HG03460 (cell line): ENCODE results near the gene TRMT1.

Source experiments
- ATAC-seq: cut with Tn5 transposase; IDR thresholded peaks from one replicate; pipeline ENCODE4 v1.9.1; 2021; ENCODE audit not compliant: unreplicated experiment

The TRMT1 gene

DNA sequence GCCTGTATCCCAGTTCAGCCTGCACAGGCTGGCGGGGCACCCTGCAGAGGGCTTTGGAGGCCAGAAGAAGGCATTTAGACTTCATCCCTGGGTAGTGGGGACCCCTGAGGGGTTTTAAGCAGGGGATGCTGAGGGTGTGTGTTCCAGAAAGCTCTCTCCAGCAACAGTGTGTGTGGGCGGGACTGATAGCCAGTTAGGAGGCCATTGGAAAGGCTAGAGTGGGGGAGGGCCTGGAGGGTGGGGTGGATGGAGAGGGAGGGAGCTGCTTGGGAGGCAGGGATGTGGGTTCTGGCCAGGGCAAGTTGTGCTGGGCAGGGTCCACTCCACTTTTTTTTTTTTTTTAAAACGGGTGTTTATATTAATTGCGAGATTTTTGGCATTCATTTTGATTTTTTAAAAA is 42.2 kb downstream of the TRMT1 start:
- no peak for ATAC-seq

DNA sequence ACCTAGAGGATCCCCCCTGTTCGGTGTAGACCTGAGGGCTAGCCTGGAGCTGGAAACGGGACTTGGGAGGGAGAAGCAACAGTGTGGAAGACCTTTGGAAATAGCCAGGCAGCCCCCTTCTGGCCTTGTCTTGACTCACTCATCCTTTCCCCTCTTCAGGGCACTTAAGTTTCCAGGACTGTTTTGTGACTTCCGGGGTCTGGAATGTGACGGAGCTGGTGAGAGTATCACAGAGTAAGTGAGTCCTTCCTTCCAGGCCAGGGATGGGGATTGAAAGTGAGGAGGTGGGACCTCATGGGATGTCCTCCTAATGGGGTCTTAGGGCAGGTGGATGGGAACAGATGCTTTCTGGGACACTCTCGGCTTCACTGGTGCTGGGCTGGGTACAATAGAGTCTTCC is 43.3 kb downstream of the TRMT1 start:
- no peak for ATAC-seq

DNA sequence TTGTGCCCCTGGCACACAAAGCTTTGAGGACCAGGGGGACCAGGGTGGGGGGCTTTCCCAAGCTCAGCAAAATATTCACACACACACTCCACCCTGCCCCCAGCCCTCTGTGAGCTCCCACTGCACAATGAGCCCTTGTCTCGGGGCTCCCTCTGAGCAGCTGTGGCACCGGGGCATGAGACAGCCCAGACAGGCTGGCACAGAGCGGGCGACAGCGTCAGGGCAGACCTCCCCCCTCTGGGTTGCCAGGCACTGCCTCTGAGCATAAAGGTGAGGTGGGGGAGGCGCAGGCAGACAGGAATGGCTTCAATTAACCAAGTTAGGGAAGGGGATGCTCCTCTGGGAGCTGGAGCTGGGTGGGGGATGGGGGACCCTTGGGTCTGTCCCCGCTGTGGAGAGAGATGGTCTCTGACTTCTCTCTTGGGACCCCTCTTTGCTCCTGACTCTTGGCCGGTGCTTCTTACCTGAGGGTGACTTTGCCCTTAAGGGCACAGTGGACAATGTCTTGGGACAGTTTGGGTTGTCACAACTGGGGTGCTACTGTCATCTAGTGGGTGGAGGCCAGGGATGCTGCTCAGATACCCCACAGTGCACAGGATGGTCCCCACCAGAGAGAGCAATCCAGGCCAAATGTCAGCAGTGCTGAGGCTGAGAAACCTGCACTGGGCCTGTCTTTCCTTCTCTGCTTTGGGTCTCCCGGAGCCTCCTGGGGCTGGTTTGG is 44.2 kb downstream of the TRMT1 start:
- no peak for ATAC-seq

DNA sequence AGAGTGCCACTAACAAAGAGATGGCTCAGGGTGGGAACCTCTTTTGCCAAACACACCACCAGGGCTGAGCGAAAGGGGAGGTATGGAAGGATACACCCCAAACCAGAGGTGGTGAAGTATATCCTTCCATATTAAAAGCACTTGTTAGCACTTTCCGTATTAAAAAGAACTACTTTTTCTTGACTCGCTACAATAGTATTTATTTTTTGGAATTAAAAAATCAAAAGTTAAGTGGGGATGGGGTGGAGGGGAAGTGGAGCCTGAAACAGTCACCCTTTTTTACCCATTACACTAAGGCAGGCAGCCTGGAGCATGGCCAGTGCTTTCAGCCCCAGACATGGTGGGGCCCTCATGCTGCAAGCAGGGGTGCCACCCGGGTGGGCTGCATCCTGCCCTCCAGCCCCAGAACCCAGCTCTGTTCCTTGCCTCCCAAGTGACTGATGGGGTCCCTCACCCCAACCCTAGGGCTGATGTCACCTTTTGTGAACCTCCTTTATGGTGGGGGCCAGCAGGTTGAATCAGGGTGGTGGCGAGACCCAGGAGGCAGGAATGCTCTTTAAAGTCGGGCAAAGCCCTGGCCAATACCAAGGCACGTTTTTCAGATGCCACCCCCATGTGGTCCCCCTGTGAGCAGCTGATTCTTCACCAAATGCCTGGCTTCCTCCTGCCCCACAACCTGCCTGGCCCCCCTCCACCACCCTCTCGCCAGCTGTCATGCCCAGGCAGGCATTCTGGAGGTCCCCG is 44.9 kb downstream of the TRMT1 start:
- ATAC-seq = no peak

DNA sequence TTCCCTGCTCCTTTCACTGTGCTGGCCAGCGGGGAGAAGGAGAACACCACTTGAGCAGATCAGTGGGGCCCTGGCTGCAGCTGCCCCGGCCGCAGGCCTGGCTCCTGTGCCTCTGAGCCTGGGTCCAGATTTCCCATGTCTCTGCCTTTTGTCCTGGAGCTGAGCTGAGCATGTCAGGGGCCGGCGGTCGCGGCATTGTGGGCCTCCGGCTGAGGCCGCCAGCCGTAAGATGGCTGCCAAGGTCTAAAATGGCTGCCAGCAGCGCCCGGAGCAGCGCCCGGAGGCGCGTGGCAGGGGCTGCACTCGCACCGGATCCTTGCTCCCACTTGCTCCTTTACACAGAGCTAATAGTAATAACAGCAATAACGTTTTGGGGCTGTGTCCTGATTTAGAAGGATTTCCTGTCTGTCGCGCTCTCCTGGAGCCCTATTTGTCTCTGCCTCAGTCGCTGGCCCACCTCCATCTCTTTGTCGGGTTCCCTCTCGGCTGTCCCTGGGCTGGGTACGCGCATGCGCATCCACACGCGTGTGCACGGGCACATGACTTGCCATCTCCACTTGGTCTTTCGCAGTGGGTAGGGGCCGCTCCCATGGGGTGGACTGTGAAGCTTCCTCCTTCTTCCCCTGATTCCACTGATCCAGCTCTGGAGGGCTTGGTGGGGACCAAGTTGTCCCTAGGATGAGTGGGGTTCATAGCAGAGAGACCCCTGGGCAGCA is 46.0 kb downstream of the TRMT1 start:
- no peak for ATAC-seq

DNA sequence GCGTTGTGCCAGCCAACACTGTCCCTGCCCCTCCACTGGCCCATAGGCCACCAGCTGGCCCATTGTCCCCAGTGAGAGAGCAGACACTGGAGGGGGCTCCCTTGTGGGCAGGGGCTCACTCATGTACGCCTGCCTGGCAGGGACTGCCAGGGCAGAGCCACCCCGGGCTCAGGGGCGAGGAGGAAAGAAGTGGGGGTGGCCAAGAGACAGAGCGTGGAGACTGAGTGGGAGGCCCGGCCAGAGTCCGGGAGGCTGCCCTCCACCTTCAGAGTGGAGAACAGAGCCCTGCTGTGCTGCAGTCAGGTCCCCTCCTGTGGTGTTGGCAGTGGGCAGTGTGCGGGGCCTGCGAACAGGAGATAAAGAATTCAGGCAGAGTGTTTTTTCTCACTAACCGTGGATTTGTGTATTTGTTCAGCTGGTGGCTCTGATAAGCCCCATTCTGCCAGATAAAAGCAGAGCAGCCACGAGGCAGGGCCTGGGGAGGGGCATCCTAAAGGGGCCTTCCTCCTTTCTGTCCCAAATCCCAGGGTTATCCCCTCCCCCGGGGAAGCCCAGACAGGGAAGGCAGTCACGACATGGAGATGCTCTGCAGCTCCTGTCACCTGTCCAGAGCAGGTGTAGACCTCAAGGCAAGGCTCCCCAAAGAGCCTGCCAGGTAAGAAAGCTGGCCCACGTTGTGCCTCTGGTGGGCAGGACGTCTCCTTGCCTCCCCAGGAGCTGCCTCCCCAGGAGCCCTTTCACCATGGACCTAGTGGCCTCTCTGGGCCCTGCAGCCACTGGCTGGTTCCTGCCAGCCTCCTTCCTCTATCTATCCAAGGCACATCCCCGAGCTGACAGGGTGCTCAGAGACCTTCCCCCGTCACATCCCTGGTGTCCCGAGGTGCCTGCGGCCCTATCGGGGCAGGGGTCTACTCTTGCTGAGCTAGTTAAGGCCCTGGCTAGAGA is 46.9 kb downstream of the TRMT1 start:
- no peak for ATAC-seq

DNA sequence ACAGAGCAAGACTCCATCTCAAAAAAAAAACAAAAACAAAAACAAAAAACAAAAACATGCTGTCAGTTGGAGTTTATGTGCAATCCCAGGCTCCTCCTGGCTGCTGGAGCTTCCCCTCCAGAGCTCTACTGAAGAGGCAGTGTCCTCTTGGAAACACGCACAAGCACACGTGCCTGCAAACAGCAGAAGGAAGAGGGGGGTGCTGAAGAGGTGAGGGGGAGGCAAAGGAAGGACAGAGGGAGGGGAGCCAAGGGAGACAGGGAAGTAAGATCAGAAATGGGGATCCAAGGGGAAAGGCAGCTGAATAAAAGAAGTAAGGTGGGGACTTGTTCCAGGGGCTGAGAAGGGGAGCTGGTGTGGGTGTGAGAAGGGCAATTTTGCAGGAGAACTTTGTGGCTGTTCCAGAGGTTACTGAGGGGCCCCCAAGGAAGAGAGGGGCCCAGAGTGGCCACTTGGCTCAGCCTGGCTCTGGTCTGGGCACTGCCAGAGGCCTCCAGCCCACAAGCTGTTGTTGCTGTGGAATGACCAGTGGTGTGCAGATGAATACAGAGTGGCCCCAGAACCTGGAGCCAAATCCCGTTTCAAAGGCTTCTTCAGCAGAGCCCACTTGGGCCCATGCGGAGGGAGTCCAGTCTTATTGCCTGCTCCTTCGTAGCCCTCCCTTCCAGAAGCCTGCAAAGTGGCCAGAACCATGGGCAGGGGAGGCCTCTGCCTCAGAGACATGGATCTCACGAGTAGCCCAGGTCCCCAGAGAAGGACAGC is 48.3 kb downstream of the TRMT1 start:
- no peak for ATAC-seq

DNA sequence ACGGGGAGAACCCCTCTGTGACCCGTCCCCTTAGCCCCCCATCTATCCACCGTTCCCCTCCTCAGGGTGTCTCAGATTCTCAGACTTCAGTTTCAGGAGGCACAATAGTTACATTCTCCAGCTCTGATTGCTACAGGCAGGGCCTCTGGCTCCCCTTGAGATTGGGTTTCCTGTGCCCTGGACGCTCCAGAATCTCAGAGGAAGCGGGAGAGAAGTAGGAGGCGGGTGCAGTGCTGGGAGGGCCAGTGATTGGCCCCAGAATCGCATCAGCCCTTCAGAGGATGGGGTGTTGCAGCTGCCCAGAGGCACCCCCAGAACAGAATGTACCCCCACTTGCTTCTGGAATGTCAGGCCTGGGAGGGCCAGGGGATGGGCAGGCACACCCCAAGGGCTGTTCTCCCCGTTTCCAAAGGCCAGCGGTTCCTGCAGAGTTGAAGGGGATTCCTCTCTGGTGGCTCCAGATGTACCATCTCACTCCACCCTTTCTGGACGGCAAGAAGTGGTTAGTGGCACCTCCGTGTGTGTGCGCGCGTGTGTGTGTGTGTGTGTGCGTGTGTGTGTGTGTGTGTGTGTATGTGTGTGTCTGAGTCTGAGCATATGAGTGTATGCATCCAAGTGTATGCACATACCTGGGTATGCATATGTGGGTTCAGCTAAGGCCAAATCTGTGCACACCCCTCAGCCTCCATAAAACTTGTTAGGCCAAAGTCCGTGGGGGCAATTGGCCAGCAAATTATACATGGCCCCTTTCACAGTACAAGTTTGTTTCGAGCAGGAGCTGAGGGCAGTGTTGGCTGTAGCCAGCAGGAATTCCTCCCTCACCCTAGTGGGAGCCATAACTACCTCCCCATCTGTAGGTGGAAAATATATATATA is 49.4 kb downstream of the TRMT1 start:
- no peak for ATAC-seq

DNA sequence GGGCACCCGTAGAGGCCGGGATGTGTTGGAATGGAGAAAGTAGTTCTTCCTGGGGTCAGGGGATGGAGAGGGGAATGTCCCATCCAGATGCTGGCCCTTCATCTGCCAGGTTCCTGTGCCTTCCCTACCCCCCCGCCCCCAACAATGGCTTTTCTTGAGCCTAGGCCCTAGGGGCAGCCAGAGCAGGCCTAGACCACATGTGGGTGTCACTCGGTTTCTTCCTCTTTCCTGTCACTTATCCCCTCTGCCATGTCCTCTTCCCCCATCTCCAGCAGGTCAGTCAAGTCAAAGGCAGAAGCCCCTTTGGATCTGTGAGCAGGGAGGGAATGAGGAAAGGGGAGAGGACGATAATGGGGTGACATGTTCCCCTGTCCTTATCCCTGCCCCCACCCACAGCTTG is 50.3 kb downstream of the TRMT1 start:
- ATAC-seq = no peak

DNA sequence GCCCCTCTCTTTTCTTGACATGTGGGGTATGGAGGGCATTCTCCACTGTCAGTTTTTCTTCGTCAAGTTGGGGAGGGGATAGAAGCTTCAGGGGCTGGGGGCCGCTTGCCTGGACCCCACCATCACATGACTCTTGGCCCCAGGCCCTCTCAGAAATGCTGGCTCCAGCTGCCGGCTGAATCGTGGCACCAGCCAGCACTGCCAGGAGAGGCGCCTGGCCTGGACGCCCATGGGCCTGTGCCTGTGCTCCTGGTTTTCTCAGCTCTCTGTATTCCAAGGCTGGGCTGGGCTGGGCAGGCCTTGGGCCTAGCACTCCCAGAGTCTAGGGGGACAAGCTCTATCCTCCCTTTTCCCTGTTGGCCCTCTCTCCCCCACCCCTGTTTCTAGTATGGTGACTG is 52.4 kb downstream of the TRMT1 start:
- ATAC-seq = no peak

DNA sequence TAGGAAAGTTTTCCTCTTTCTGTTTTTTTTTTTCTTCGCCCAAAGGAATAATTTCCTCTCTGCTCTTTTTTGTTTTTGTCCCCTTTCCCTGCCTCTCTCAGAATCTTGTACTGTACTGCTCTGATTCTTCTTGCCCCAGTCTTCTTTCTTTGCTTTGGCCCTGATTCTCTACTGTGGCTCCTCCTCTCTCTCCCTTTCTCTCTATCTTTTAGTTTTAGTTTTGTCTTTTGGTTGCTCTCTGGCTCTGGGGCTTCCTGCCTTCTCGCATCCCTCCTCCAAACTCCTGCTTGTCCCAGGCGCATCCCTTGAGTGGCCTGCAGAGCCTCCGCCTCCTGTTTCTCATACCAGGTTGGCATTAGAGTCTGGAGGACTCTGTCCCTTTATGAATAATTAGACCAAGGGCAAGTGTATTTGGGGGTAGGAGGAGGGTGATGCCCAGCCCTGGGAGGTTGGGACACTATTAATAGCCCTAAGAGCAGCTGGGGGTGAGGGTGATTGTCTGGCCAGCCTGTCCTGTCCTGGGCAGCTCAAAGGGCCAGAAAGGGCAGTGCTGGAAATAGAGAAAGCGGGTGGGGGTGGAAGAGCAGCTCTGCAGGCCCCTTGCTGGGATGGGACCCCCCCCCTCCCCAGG is 53.0 kb downstream of the TRMT1 start:
- no peak for ATAC-seq

DNA sequence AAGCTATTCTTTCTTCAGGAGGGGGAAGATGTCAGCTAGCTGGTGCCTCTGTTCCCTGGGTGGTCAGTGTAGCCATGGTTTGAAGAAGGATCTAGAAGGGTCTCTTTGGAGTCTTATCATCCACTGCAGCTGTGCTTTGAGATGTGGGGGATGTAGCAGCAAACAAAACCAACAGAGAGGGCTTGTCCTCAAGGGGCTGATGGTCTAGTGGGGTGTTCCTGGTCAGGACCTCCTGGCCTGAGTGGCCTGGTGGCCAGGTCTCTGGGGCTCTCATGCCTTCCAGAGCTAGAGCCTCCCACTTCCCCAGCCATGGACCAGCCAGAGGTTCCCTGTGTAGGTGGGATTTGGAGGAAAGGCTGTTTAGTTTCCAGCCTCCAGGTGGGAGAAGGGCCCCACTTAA is 54.2 kb downstream of the TRMT1 start:
- no peak for ATAC-seq

DNA sequence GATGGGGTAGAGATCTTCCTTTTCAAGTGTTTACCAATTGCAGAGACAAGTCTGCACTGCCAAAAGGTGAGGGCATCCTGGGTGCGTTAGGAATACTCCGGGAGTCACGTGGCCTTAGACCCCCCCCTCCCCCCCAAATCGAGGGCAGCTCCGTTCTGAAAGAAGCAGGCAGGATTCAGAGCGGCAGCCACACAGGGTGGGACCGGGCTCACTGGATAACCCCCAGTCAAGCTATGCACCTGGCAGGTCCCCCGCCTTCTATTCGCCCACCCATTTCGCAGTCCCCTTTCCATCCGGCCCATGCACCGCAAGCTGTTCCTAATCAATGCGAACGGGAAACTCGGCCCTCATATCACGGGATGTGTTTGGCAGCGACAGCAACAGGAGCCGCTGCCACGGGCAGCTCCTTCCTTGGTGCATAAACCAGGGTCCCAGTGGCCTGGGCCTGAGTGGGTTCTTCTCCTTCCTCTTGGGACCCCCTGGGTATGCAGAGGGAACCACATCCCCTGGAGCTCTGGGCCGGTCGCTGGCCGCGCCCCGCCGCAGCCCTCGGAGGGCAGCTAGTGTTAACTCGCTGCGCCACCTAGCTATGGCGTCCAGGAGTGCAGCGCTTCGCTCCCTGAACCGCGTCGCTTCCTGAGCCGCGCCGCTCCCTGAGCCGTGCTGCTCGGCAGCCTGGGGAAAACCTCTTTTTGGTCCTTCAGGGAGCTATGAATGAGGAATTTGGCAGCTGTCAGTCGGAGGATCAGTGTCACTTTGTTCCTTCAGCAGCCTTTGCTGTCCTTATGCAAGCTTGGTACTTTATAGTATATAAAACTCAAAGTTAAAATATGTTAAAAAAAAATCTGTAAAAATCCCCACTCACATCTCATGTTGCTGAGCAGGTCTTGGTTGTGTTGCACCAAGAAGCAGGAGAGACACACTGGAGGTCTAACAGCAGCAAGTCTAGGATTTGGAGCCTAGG is 55.3 kb downstream of the TRMT1 start:
- ATAC-seq = no peak

DNA sequence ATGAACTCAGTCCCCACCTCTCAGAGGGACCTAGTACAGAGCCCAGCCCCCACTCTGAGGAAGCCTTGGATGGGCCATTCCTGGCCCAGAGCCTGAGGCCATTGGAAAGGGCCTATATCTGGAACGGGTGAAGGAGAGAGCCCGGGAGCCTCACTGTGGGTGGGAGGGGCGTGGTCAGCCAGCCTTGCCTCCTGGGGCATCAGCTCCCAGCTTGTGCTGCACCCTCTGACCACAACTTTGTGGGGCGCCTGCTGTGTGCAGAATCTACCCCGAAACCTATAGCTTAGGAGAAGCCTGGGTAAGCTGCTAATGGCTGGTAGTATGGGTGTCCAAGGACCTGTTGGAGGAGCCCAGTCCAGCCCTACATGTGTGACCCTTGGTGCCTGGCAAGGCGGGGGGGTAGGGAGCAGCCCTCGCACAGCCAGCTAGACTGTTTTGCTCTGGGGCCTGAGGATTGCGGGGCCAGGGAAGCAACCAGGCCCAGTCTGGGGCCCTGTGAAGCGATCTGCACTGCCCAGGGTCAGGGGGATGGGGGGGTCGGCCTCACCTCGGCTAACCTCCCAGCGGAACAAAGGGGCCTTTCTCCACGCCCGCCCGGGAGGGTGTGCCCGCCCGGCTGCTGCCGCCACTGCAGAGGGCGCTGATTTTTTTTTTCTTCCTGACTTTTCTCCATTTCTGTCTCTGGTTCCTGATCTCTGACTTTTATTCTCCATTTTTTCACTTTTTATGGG is 56.1 kb downstream of the TRMT1 start:
- ATAC-seq = no peak

DNA sequence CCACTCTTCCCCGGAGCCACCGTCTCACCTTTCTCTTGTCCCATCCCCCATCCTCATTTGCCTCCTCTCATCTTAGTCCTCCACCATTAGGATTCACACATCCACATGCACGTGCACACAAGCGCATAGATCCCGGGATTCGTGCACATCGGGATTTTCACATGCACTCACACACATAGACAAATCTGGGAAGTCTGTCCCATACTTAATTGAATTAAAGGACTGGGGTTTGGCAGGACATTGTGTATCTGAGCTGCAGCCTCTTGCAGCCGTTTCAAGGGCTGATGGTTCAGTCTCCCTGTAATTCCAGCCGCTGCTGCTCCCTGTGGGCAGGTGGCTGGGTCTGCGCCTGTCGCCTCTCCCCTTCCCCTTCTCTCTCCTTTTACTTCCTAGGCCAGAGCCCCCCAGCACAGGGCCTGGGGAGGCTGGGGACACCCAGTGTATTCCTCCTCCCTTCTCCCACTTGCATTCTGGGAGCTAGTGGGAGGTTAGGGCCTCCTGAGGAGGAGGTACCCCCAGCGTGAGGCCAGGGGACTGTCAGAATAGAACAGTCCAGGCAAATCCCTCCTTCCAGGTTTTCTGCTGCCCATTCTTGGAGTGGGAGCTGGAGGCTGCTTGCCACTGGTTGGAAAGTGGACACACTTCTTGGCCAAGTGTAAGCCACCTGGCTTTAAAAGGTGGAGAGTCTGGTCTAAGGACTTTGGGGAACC is 57.4 kb downstream of the TRMT1 start:
- no peak for ATAC-seq

DNA sequence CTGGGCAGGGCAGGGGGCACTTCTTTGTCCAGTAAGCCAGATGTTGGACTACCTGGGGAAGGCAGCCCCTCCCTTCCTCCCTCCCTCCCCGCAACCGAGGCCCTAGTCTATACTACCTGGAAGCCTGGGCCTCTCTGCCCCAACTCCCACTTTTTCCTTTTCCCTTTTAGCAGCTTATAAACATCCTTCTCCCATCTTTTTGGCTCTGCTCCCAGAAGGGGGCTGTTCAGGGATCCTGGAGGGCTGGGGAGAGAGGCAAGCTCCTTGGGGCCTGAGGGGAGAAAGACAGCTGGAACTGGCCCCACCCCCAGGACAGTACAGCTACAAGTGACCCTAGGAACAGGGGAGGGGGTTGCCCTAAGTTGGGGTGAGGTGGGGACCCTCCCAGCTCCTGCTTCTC is 58.8 kb downstream of the TRMT1 start:
- ATAC-seq = no peak
